ENCODE results near the gene AKAP8. TPM values are rescaled to one million over a fixed set of nuclear protein-coding genes. Genes with fewer than 3 reads are reported as not detected.
"Not testable (repeated sequence)": the region's sequence is repeated elsewhere in the genome, so short reads cannot be mapped to it uniquely, and the experiment has no call there.

The AKAP8 gene
- total and polyA plus RNA-seq, 10 donors: 13.9 to 51.3 (median 30.6) TPM

- Histone ChIP-seq H3K27ac (peak overlapping the region in 2 of 8 donors; percentile 39 to 60), H3K4me1 (peaks cover 4 to 44% (median 14%) of the 10 kb centered on the region in 6 donors), H3K9me3 (no peaks in the 10 kb centered on the region), H3K4me3 (no peak overlapping the region), H3K27me3 (replicated peaks in 1 of 7) (no peaks in the 10 kb centered on the region), H3K36me3 (peaks cover 10 to 100% (median 98%) of the 10 kb centered on the region in 6 donors)
- intact Hi-C loops (cut with DNase I; ENCODE audit: low total_unique reads): no loop called here
- 92 to 96% (median 96%) methylated on average over 32 to 35 of the region's 35 CpGs for WGBS, 5 donors
- DNase-seq: peak; percentile 69
- TF ChIP-seq POLR2A (IDR thresholded peaks at IDR 0.05): no peak
- no peak for TF ChIP-seq POLR2AphosphoS5 (IDR thresholded peaks at IDR 0.05)
- no peak for TF ChIP-seq CTCF (IDR thresholded peaks at IDR 0.05 in 8 of 11, conservative IDR thresholded peaks at IDR 0.05 in 3 of 11)
These were observed 10.6 kb downstream of the AKAP8 start for GRCh38 chr19:15368798-15369593.

- no peak for TF ChIP-seq CTCF (IDR thresholded peaks at IDR 0.05 in 8 of 11, conservative IDR thresholded peaks at IDR 0.05 in 3 of 11)
- TF ChIP-seq POLR2AphosphoS5 (IDR thresholded peaks at IDR 0.05): peak in 2 of 3 donors; percentile 30 to 53
- Histone ChIP-seq H3K36me3 (peaks cover 10 to 100% (median 90%) of the 10 kb centered on the region in 6 donors), H3K27me3 (replicated peaks in 1 of 7) (no peaks in the 10 kb centered on the region), H3K4me1 (peaks cover 0 to 35% (median 5%) of the 10 kb centered on the region in 6 donors), H3K4me3 (no peak overlapping the region), H3K27ac (peak overlapping the region in 5 of 8 donors; percentile 29 to 60 (median 39)), H3K9me3 (no peaks in the 10 kb centered on the region)
- 91 to 97% (median 96%) methylated on average over 24 of the region's 24 CpGs for WGBS, 5 donors
- DNase-seq: peak; percentile 65
- intact Hi-C loops (cut with DNase I; ENCODE audit: low total_unique reads): no loop called here
These were observed 11.4 kb downstream of the AKAP8 start for GRCh38 chr19:15368051-15368632.

- H3K27ac ChIP-seq: peak overlapping the region in 7 of 8 donors; percentile 23 to 60 (median 39)
- intact Hi-C loops (cut with DNase I; ENCODE audit: low total_unique reads): no loop called here
- 74 to 88% (median 82%) methylated on average over 3 of the region's 3 CpGs for WGBS, 5 donors
- peaks cover 0 to 28% (median 4%) of the 10 kb centered on the region in 6 donors for H3K4me1 ChIP-seq
- H3K9me3 ChIP-seq: no peaks in the 10 kb centered on the region
- no peak overlapping the region for H3K4me3 ChIP-seq
- TF ChIP-seq POLR2A (IDR thresholded peaks at IDR 0.05): no peak
- peak in 1 of 3 donors; percentile 47 for TF ChIP-seq POLR2AphosphoS5 (IDR thresholded peaks at IDR 0.05)
- TF ChIP-seq CTCF (IDR thresholded peaks at IDR 0.05 in 8 of 11, conservative IDR thresholded peaks at IDR 0.05 in 3 of 11): no peak
- H3K27me3 ChIP-seq (replicated peaks in 1 of 7): no peaks in the 10 kb centered on the region
- DNase-seq: no peak
- H3K36me3 ChIP-seq: peaks cover 10 to 98% (median 85%) of the 10 kb centered on the region in 6 donors
These were observed 12.1 kb downstream of the AKAP8 start for GRCh38 chr19:15367439-15367838.

- intact Hi-C loops (cut with DNase I; ENCODE audit: low total_unique reads): no loop called here
- Histone ChIP-seq H3K27me3 (replicated peaks in 1 of 7) (no peaks in the 10 kb centered on the region), H3K27ac (no peak overlapping the region), H3K4me1 (peaks cover 0 to 27% (median 8%) of the 10 kb centered on the region in 6 donors), H3K9me3 (no peaks in the 10 kb centered on the region), H3K4me3 (no peak overlapping the region), H3K36me3 (peaks cover 12 to 97% (median 84%) of the 10 kb centered on the region in 6 donors)
- no peak for DNase-seq
- 92 to 99% (median 96%) methylated on average over 6 of the region's 6 CpGs for WGBS, 5 donors
- no peak for TF ChIP-seq POLR2A (IDR thresholded peaks at IDR 0.05)
- peak; percentile 19 to 54 (median 23) for TF ChIP-seq POLR2AphosphoS5 (IDR thresholded peaks at IDR 0.05)
These were observed 14.3 kb downstream of the AKAP8 start for GRCh38 chr19:15365264-15365663.

- WGBS, 5 donors: 72 to 90% (median 81%) methylated on average over 3 of the region's 3 CpGs
- H3K36me3 ChIP-seq: peaks cover 9 to 97% (median 84%) of the 10 kb centered on the region in 6 donors
- H3K27ac ChIP-seq; H3K27me3 ChIP-seq (replicated peaks in 1 of 7); H3K4me3 ChIP-seq; DNase-seq; H3K9me3 ChIP-seq; intact Hi-C loops (cut with DNase I; ENCODE audit: low total_unique reads): not testable (repeated sequence)
- H3K4me1 ChIP-seq: peaks cover 0 to 35% (median 16%) of the 10 kb centered on the region in 6 donors
These were observed 15.8 kb downstream of the AKAP8 start for GRCh38 chr19:15363791-15364190.

GRCh38 chr19:15363048-15363447 lies 16.5 kb downstream of the AKAP8 start:
- WGBS, 5 donors: 94 to 96% (median 95%) methylated on average over 16 to 28 of the region's 30 CpGs; no CpG with 5 or more reads in 2 of the 5 donors
- H3K27ac ChIP-seq; H3K27me3 ChIP-seq (replicated peaks in 1 of 7); DNase-seq; intact Hi-C loops (cut with DNase I; ENCODE audit: low total_unique reads); H3K4me3 ChIP-seq; H3K9me3 ChIP-seq: not testable (repeated sequence)
- Histone ChIP-seq H3K36me3 (peaks cover 3 to 97% (median 84%) of the 10 kb centered on the region in 6 donors), H3K4me1 (peaks cover 0 to 30% (median 13%) of the 10 kb centered on the region in 6 donors)

GRCh38 chr19:15360015-15360414 lies 19.6 kb downstream of the AKAP8 start:
- H3K9me3 ChIP-seq; intact Hi-C loops (cut with DNase I; ENCODE audit: low total_unique reads); H3K4me3 ChIP-seq; DNase-seq; H3K27me3 ChIP-seq (replicated peaks in 1 of 7): not testable (repeated sequence)
- H3K36me3 ChIP-seq: peaks cover 2 to 97% (median 85%) of the 10 kb centered on the region in 6 donors
- H3K27ac ChIP-seq: peak overlapping the region in 5 of 8 donors; percentile 29 to 59 (median 48)
- peaks cover 0 to 17% (median 10%) of the 10 kb centered on the region in 6 donors for H3K4me1 ChIP-seq
- 46 to 66% (median 62%) methylated on average over 4 of the region's 4 CpGs for WGBS, 5 donors

Data from spleen (tissue), 11 donors.